T-helper 1 cell treated with Interleukin-12 subunit alpha and Interleukin-12 subunit beta and Interleukin-4 antibody, amounts not matched to agents 30 μg/mL and 1 μg/mL, for 36 hours (primary cell): Measurements from ENCODE around the gene NUAK1.
"Not testable (repeated sequence)": the region's sequence is repeated elsewhere in the genome, so short reads cannot be mapped to it uniquely, and the experiment has no call there.

Experiments used
- H3K27ac Mint-ChIP-seq: one replicate; pipeline ENCODE4 v1.8.0; 2021; ENCODE audit warnings: mild to moderate bottlenecking, mixed read lengths
- H3K27me3 Mint-ChIP-seq: one replicate; pipeline ENCODE4 v1.8.0; 2021; ENCODE audit warnings: low read depth, mixed read lengths
- H3K36me3 Mint-ChIP-seq: one replicate; pipeline ENCODE4 v1.8.0; 2021; ENCODE audit warnings: low read depth, mixed read lengths
- H3K4me1 Mint-ChIP-seq: one replicate; pipeline ENCODE4 v1.8.0; 2021; ENCODE audit warnings: low read depth, mixed read lengths
- H3K4me3 Mint-ChIP-seq: one replicate; pipeline ENCODE4 v1.8.0; 2021; ENCODE audit warnings: mild to moderate bottlenecking, moderate library complexity, mixed read lengths
- H3K9me3 Mint-ChIP-seq: one replicate; pipeline ENCODE4 v1.8.0; 2021; ENCODE audit warnings: mixed read lengths

Gene NUAK1

DNA sequence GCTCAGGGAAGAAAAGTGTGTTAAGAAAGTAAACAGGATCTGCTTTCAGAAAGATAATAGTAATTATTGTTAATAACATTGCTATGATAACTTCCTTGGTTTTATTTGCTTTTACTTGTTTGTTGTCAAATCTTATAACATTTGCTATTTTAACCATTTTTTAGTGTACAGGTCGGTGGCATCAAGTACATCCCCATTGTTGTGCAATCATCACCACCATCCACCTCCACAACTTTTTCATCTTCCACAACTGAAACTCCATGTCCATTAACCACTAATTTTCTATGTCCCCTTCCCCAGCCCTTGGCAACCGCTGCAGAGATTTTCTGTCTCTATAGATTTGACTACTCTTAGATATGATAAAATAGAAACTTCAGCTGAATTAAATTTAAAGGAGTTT, 22.7 kb upstream of the NUAK1 start:
- no peaks in the 10 kb centered on the region for H3K9me3 Mint-ChIP-seq
- no peaks in the 10 kb centered on the region for H3K36me3 Mint-ChIP-seq
- no peaks in the 10 kb centered on the region for H3K4me1 Mint-ChIP-seq
- no peak overlapping the region for H3K27ac Mint-ChIP-seq
- peaks cover 2% of the 10 kb centered on the region for H3K27me3 Mint-ChIP-seq
- no peak overlapping the region for H3K4me3 Mint-ChIP-seq

DNA sequence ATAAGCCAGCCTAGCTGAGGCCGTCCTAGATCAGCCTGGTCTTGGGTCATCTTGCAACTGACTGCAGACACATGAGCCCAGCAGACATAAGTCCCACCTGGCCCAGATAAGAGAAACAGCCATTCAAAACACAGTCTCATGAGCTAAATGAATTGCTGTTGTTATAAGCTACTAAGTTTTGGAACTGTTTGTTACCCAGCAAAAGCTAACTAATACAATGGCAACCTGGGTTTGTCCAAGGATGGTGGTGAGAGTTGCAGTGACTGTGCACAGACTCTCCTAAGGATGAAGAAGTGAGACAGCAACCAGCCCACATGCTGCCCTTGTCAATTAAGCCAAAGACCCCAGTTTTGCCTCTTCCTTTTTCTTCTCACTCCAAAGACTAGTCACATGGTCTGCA, 22.2 kb upstream of the NUAK1 start:
- Mint-ChIP-seq H3K9me3 (no peaks in the 10 kb centered on the region), H3K36me3 (no peaks in the 10 kb centered on the region), H3K4me3 (no peak overlapping the region), H3K4me1 (no peaks in the 10 kb centered on the region), H3K27me3 (no peaks in the 10 kb centered on the region), H3K27ac (no peak overlapping the region)

DNA sequence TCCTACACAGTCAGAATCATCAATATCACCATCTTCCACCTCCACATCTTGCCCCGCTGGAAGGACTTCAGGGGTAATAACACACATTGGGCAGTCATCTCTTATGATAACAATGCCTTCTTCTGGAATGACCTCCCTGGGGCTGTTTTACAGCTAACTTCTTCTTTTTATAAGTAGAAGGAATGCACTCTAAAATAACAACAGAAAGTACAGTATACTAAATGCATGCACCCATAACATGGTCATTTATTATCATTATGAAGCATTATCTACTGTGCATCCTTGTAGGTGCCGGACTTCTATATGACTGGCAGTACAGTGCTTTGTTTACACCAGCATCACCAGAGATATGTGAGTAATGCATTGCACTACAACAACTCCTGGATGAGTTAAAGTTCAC, 19.0 kb upstream of the NUAK1 start:
- Mint-ChIP-seq H3K4me3 (no peak overlapping the region), H3K27ac (no peak overlapping the region), H3K27me3 (no peaks in the 10 kb centered on the region), H3K36me3 (no peaks in the 10 kb centered on the region), H3K9me3 (no peaks in the 10 kb centered on the region), H3K4me1 (no peaks in the 10 kb centered on the region)

DNA sequence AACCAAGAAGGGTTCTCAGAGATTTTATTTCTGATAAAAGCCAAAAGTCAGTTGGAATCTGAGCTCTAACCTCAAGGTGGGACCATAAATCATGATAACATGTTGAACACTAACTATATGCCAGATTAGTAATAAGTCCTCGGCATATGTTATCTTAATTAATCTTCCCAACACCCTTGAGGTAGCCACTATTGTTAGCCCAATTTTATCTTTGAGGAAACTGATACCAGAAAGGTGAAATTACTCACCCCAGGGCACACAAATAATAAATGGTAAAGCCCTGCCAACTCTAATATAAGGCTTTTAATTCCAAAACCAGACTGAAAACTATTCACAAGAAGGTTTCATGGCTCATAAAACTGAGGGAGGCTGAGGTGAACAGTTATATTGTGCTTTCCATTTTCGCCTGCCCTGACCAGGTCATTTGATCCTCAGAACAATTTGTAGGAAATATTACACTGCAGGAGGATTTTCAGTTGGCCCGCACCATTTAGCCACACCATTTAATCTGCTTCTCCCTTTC, 16.1 kb upstream of the NUAK1 start:
- H3K4me1 Mint-ChIP-seq: no peaks in the 10 kb centered on the region
- no peaks in the 10 kb centered on the region for H3K36me3 Mint-ChIP-seq
- H3K27me3 Mint-ChIP-seq: peaks cover 5% of the 10 kb centered on the region
- no peak overlapping the region for H3K27ac Mint-ChIP-seq
- H3K4me3 Mint-ChIP-seq: no peak overlapping the region
- no peaks in the 10 kb centered on the region for H3K9me3 Mint-ChIP-seq

DNA sequence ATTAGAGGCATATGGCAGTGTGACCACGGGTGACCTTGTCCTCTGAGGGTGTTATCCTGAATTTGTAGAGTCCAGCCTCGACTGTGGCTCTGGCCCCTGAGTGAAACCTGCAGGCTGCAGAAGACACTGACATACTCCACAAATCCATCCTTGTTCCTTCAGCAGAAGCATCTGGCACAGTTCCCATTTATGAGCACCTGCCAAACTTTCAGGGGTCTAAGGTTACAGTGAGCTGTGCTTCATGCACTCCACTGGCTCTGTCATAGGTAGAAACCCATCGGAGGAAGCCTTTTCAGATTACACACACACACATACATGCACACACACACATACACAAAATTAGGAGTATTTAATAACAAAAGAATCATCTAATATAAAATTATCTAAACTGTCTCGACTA, 13.6 kb upstream of the NUAK1 start:
- Mint-ChIP-seq H3K36me3 (no peaks in the 10 kb centered on the region), H3K27me3 (peaks cover 5% of the 10 kb centered on the region)

DNA sequence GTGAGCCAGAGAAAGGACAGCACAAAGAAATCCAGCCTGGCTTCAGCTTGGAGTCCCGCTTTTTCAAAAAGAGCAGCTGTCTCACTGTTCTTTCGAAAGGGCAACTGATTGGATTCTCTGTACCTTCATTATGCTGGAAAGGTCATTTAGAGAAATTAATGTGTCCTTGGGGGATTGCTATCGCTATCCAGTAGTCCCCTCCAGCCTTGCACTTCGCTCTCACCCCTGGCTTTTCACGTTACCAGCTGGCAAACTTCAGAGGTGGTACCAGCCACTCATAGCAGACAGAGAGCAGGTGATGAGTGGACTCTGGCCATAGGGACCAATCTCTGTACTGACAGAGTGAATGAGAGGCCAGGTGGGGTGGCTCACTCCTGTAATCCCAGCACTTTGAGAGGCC, 11.8 kb upstream of the NUAK1 start:
- Mint-ChIP-seq H3K27ac (no peak overlapping the region), H3K27me3 (peaks cover 7% of the 10 kb centered on the region), H3K9me3 (no peaks in the 10 kb centered on the region), H3K4me1 (no peaks in the 10 kb centered on the region), H3K4me3 (no peak overlapping the region), H3K36me3 (no peaks in the 10 kb centered on the region)

More for the DNA sequence above, 13.6 kb upstream of the NUAK1 start:
- H3K9me3 Mint-ChIP-seq: no peaks in the 10 kb centered on the region
- H3K4me3 Mint-ChIP-seq: no peak overlapping the region
- H3K27ac Mint-ChIP-seq: no peak overlapping the region
- H3K4me1 Mint-ChIP-seq: no peaks in the 10 kb centered on the region

DNA sequence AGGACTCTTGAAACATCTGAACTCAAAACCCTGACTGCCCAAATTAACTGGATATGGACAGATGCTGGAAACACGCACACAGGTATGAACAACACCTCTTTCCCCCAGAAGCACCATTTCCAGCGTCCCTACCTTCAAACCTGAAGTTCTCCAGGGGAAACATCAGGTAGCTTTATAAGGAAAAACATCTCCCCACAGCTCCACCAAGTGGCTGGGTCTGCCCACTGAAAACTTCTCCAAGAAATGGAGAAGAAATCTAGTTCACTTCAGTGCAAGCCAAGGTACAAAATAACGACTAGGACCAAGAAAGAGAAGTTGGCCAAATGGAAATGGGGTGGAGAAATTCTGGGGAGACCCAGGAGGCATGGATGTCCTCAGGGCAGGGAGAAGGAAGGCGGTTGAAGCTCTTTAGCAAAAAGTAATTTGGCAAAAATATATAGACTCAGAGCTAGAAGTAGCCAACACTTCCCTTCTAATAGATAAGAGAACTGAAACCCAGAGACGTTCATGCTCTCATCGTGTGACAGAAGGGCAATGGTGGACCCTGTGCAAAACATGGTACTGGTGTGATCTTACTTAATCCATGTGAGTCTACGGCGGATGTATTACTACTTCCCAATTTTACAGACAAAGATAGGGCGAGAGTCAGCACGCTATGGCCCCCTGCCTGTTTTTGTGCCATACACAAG, 10.5 kb upstream of the NUAK1 start:
- Mint-ChIP-seq H3K4me3 (no peak overlapping the region), H3K9me3 (no peaks in the 10 kb centered on the region), H3K36me3 (no peaks in the 10 kb centered on the region), H3K27me3 (peaks cover 16% of the 10 kb centered on the region), H3K27ac (no peak overlapping the region), H3K4me1 (no peaks in the 10 kb centered on the region)

DNA sequence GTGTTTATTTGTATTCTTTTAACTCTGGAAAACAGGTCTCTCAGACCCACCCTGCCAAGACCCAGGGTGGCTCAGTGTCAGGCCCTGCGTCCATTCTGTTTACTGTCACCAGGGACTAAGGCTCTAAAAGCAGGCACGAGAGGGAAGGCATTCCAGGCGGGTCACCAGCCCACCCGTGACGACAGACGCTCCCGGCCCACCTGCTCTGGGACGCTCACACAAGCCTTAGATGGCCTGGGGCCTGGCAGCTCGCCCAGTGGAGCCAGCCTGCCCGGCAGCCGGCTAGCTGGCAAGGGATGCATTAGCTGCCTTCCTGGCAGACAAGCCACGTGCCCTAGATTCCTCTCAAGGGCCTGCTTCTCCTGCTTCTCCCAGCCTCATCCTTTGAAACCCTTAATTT, 9.2 kb upstream of the NUAK1 start:
- Mint-ChIP-seq H3K27ac (no peak overlapping the region), H3K9me3 (no peaks in the 10 kb centered on the region), H3K4me1 (no peaks in the 10 kb centered on the region), H3K27me3 (peaks cover 17% of the 10 kb centered on the region), H3K4me3 (no peak overlapping the region), H3K36me3 (no peaks in the 10 kb centered on the region)

DNA sequence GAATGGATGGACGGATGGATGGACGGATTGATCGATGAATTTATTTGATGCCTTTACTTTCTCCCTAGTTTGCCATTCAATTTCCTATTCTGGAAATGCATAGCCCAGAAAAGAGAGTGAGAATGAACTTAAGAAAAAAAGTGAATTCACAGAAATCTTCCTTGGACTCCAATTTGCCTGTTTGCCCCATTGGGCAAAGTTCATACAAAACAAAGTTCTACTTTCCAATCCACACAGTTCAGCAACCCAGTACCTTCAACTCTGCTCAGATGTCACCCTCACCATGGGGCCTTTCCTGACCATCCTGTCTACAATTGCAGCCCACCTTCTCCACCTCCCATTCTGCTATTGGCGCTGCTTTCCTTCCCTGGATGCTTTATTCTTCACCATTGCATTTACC, 8.2 kb upstream of the NUAK1 start:
- Mint-ChIP-seq H3K9me3 (no peaks in the 10 kb centered on the region), H3K27ac (no peak overlapping the region), H3K4me3 (no peak overlapping the region), H3K4me1 (no peaks in the 10 kb centered on the region), H3K36me3 (no peaks in the 10 kb centered on the region), H3K27me3 (peaks cover 25% of the 10 kb centered on the region)

DNA sequence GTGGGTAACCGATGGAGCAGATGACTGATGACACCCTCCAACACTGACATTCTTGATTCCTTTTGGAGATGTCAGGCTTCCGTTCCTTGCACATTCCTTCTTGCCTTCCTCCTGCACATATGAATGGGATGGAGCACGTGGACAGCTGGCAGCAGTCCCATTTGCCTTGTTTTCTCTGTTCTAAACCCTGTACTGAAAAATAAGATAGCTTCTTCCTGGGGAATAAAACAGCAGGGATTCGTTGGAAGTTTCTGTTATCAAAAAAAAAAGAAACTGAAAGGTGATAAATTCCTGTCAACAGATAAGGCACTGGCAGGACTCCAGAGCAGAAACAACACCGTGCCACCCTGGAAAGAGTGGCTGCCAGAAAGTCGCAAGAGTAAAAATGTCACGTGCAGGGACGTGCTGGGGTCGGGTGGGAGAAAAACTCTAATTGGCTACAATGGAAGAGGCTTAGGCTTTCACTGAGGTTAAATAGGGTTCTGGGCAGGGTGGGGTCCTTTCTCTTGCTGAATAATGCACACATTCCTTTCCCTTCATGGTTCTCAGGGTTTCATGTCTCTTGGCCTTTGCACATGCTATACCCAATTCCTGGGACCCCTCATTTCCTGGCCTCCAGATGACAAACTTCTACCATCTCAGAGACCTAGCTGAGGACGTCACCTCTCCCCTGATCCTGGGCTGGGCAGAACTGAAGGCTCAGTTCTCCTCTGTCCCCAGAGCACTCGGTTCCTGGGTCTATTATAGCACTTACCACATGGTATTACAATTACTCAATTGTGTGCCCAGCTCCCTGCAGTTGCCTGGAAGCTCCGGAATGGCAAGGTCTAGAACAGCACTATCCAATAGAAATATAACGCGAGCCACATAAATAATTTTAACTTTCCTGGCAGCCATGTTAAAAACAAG, 7.0 kb upstream of the NUAK1 start:
- Mint-ChIP-seq H3K36me3 (no peaks in the 10 kb centered on the region), H3K27ac (no peak overlapping the region), H3K4me1 (no peaks in the 10 kb centered on the region), H3K4me3 (no peak overlapping the region), H3K27me3 (peaks cover 32% of the 10 kb centered on the region), H3K9me3 (no peaks in the 10 kb centered on the region)

DNA sequence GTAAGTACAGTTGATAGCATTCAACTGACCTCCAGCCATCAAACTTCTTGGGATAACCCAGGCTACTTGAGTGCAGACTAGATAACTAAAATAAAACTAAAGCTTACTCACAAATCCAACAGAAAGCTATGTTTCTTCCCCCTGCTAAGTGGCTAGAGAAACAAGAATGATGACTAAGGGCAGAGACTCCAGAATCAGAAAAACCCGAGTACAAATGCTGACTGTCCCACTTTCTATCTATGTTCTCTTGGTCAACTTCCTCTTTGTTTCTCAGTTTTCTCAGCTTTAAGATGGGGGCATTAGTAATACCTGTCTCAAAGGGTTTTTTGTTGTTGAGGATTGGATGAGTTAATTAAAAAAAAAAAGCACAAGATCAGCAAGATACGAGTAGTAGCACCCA, 6.1 kb upstream of the NUAK1 start:
- no peak overlapping the region for H3K4me3 Mint-ChIP-seq
- peaks cover 3% of the 10 kb centered on the region for H3K4me1 Mint-ChIP-seq
- H3K27me3 Mint-ChIP-seq: peaks cover 41% of the 10 kb centered on the region
- H3K9me3 Mint-ChIP-seq: no peaks in the 10 kb centered on the region
- peaks cover 2% of the 10 kb centered on the region for H3K36me3 Mint-ChIP-seq
- no peak overlapping the region for H3K27ac Mint-ChIP-seq

DNA sequence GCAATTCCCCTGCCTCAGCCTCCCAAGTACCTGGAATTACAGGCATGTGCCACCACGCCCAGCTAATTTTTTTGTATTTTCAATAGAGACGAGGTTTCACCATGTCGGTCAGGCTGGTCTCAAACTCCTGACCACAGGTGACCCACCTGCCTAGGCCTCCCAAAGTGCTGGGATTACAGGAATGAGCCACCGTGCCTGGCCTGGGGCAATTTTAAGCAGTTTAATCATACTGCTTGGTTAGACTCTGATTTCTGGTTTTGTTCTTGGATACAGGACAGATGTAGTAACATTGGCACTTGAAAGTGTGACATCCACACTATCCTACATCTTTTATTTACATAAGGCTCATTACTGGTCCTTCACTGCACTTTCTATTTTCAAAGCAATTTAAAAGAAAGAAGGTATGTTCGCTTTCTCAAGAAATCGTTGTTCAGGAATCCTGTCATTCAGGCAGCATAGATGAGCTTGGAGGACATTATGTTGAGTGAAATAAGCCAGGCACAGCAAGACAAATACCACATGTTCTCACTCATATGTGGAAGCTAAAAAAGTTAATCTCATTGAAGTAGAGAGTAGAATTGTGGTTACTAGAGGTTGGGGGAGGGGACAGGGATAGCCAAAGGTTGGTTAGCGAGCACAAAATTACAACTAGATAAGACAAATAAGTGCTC, 4.0 kb upstream of the NUAK1 start:
- Mint-ChIP-seq H3K27ac (no peak overlapping the region), H3K4me1 (peaks cover 5% of the 10 kb centered on the region), H3K27me3 (peaks cover 49% of the 10 kb centered on the region), H3K36me3 (peaks cover 2% of the 10 kb centered on the region), H3K4me3 (no peak overlapping the region), H3K9me3 (no peaks in the 10 kb centered on the region)

DNA sequence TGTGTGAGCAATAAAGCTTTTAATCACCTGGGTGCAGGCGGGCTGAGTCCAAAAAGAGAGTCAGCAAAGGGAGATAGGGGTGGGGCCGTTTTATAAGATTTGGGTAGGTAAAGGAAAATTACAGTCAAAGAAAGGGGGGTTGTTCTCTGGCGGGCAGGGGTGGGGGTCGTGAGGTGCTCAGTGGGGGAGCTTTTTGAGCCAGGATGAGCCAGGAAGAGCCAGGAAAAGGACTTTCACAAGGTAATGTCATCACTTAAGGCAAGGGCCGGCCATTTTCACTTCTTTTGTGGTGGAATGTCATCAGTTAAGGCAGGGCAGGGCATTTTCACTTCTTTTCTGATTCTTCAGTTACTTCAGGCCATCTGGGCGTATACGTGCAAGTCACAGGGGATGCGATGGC, 3.2 kb upstream of the NUAK1 start:
- not testable (repeated sequence) for H3K27ac Mint-ChIP-seq, H3K4me3 Mint-ChIP-seq, H3K4me1 Mint-ChIP-seq, H3K36me3 Mint-ChIP-seq, H3K9me3 Mint-ChIP-seq
- H3K27me3 Mint-ChIP-seq: peaks cover 57% of the 10 kb centered on the region

DNA sequence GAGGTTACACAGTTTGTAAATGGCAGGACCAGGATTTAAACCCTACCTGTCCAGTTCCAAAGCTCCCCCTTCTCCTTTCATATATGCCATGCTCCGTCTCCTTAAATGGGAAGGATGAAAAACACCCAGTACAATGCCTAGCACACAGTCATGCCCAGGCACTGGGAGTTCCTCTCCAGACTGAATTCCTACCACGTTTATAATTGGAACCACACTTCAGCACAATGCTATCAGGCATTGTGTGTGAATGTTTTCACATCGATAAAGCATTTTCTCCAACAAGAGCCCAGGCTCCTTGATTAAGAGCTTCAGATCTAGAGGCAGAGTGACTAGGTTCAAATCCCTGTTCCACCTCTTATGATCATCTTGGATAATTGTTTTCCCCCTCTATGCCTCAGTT, 2.7 kb upstream of the NUAK1 start:
- Mint-ChIP-seq H3K27ac (no peak overlapping the region), H3K27me3 (peaks cover 62% of the 10 kb centered on the region), H3K36me3 (peaks cover 2% of the 10 kb centered on the region), H3K9me3 (no peaks in the 10 kb centered on the region), H3K4me3 (no peak overlapping the region), H3K4me1 (peaks cover 6% of the 10 kb centered on the region)

DNA sequence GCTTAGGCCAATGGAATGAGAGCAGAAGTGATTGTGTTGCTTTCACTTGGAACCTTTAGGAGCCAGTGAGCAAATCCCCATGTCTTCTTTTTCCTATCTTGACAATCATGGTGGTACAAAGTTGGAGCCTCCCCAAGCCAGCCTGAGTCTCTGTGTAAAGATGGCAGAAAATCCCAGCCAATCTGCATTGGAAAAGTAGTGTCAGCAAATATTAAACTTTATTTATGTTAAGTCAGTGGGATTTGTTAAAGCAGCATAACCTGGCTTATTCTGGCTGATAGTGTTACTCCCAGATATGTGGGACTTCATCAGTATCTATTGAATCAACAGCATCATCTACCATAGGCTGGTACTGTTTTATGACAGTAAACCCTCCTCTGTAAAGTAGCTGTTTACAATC, 2.2 kb upstream of the NUAK1 start:
- no peaks in the 10 kb centered on the region for H3K9me3 Mint-ChIP-seq
- H3K36me3 Mint-ChIP-seq: peaks cover 2% of the 10 kb centered on the region
- H3K27ac Mint-ChIP-seq: no peak overlapping the region
- peaks cover 6% of the 10 kb centered on the region for H3K4me1 Mint-ChIP-seq
- H3K4me3 Mint-ChIP-seq: no peak overlapping the region
- H3K27me3 Mint-ChIP-seq: peaks cover 67% of the 10 kb centered on the region
